HG03175 (cell line): ENCODE data around the gene GNAO1.
"Not testable (repeated sequence)": the region's sequence is repeated elsewhere in the genome, so short reads cannot be mapped to it uniquely, and the experiment has no call there.

Experiments used
- ATAC-seq: cut with Tn5 transposase; IDR thresholded peaks from one replicate; pipeline ENCODE4 v1.9.1; 2021; ENCODE audit warnings: mild to moderate bottlenecking, moderate library complexity; ENCODE audit not compliant: unreplicated experiment

The GNAO1 gene

DNA sequence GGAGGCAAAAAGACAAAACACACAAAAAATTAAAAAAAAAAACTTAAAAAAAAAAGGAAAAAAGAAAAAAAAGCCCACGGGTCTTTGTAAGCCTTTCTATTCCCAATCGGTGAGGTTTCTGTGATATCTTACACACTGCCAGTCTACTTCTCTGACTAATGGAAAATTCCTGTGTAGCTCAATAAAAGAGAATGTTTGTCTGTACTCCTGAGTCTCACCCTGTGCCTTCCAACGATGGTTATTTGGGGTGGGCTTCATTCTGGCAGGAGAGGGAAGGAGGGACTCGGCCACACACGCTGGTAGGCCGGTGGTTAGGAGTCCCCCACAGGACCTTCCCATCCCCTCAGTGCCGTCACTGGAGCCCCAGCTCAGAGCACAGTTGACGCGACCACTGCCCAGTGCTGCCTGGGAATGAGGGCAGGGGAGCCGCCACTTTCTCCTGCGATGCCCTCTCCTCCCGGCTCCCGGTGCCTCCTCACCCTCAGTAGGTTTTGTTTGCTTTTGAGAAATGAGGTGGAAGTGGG is 166.0 kb downstream of the GNAO1 start:
- ATAC-seq: no peak

- ATAC-seq: no peak
These were observed 166.6 kb downstream of the GNAO1 start for GRCh38 chr16:56357765-56358322.

DNA sequence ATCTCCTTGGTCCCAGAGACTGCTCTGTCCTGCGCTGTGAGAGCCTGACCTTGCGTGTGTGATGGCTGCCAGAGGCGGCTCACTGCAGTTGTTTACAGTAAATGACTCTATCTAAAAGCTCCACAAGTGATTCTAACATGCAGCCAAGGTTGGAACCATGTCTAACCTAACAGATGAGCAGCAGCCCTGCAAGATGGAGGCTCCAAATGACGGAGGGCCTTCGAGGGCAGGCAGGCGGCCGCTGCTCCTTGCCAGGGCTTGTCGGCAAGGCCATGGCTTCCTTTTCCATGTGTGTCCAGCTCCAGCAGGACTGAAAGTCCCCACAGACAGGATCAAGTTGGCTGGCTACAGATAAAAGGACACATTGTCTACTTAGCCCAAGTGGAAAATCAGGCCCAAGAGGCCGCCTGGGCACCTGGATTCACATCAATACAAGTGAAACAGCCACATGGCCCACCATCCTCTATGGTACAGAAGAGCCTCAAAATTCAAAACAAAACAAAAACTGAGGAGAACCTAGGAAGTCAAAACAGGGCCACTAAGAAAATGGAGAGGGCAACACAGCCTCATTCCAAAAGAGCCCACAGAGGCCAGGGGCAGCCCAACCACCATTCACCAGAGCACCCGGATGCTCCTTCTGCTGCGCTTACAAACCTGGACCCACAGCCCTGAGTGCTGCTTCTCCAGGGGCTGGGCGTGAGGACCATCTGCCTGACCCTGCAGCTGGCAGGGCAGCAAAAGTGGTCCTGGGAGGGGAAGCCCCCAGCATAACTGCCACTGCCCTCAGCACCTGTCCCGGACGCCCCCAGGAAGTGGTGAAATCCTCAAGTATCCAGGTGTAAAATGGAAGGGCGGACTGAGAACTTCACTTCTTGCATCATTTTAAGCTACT is 169.1 kb downstream of the GNAO1 start:
- ATAC-seq: no peak

GRCh38 chr16:56362057-56362655 is 170.9 kb downstream of the GNAO1 start:
- no peak for ATAC-seq

DNA sequence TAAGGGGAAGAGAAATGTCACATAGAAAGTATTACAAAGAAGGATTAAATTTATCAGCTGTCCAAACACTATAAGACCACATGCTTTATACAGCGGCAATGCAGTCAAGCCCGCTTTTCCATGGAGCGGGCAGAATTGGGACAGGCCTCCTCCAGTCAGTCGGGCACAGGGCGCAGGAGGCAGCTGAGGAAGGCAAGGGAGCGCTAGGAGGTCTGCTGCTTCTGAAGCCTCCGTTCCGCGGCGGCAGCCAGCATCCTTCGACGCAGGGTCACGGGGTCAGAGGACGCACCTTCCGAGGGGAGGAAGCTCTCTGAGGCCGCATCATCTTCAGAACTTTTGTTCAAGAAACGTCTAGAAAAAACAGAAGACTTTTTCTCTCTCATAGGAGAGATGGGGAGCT is 171.4 kb downstream of the GNAO1 start:
- no peak for ATAC-seq

DNA sequence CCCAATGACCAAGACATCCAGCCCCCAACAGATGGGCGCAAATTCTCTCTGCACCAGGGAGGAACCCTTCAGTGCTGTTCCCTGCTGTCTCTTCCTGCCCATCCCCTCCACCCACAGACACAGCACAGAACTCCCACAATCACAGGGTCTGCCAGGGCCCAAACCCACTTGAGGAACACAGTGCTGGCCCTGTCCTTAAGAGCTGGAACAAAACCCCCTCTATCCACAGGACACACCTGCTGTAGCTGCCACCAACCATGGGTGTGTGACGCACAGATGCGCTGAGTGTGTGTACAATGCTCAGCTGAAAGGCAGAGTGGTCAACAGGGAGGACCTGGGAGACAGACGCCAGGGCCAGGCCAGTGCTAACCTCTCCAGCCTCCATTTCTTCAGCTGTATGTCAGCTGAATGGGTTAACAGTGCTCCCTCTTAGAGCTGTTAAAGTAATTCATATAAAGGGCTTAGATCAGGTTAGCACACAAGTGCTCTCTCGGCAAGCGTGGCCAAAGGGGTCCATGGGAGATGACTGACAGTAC is 172.0 kb downstream of the GNAO1 start:
- ATAC-seq: no peak

- no peak for ATAC-seq
These were observed 172.7 kb downstream of the GNAO1 start for GRCh38 chr16:56363781-56364565.

GRCh38 chr16:56364865-56365264 is 173.6 kb downstream of the GNAO1 start:
- ATAC-seq: no peak

GRCh38 chr16:56365552-56365951 is 174.3 kb downstream of the GNAO1 start:
- ATAC-seq: no peak

- no peak for ATAC-seq
These were observed 175.7 kb downstream of the GNAO1 start for GRCh38 chr16:56366945-56367344.

GRCh38 chr16:56367764-56368163 is 176.5 kb downstream of the GNAO1 start:
- no peak for ATAC-seq

DNA sequence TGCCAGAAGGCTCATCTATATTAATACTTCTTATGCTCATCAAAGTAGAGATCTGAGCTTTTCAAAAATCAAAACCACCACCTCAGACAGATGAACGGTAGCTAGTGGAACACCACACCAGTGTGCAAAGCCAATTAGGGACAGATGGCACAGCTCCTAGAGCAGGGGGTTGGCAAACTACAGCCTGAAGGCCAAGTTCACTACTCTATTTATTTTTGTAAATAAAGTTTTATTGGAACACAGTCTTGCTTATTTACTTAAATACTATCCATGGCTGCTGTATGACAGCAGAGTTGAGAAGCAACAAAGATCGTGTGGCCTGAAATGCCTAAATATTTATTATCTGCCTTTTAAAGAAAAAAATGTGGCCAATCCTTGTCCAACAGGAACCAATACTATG is 177.3 kb downstream of the GNAO1 start:
- no peak for ATAC-seq

DNA sequence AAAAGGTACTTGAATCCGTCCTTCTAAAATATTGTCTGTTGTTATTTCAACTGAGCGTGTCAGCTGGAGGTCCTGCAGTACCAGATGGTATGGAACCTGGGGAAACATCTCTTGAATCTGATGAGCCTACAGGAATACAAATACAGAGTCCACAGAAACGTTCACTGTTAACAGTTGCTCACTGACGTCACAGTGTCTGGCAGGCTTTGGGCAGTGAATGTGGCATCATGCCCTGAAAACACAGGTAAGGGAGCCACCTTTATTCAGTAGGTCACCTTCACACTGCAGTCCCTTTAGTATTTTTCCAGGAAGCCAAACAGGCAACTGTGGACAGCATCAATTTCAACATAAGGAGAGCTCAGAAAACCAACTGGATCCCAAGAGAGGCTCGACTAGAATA is 177.9 kb downstream of the GNAO1 start:
- no peak for ATAC-seq

- no peak for ATAC-seq
These were observed 179.0 kb downstream of the GNAO1 start for GRCh38 chr16:56370185-56370874.

DNA sequence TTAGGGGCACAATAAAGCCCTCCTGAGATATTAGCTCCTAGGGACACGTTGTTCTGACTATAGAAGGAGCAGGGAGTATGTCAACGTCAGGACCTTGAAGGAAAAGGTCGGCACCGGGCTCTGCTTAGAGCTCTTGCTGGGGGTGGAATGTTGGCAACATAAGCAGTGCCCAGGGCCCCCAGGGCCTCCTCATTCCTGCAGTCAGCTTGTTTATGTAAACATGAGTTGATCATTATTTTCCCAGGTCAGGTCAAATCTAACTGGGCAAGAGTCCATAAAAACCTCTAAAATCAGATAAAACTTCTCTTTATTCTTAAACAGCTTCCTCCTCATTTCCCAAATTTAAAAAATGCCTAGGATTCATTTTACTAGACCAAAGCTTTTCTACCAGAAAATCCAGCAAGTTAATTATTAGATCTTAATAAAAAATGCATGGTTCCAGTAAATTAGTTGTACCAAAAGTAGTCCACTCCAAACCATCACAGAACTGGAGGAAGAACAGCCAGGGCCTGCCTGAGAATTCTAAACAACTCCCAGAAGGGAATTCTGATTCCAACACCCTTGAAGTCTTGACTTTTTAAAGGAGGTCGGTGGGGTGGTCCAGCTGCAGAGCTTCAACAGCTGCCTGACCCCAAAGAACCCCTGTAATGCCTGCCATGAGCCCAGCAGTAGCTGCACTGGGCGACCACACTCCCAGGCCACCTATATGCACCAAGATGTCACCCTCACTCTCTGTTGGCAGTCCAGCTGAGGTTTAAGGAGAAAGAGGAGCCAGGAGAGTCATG is 179.8 kb downstream of the GNAO1 start:
- ATAC-seq: no peak

- no peak for ATAC-seq
These were observed 180.3 kb downstream of the GNAO1 start for GRCh38 chr16:56371660-56371937.

- no peak for ATAC-seq
These were observed 180.8 kb downstream of the GNAO1 start for GRCh38 chr16:56372013-56372634.

- no peak for ATAC-seq
These were observed 181.7 kb downstream of the GNAO1 start for GRCh38 chr16:56373003-56373402.

- ATAC-seq: not testable (repeated sequence)
These were observed 184.5 kb downstream of the GNAO1 start for GRCh38 chr16:56375792-56376191.
